Neuronal stem cell (in vitro differentiated cells): ENCODE measurements around the gene FOXP1.
A peak's percentile ranks its signal among the peaks of the same experiment; 100 is the strongest.

Experiments used
- DNase-seq: peaks from one replicate; pipeline ENCODE4 v3.0.0-alpha.2; 2013; ENCODE audit warnings: low spot score
- H2AFZ ChIP-seq: one replicate; pipeline ENCODE4 v1.6.1; 2013; ENCODE audit warnings: mild to moderate bottlenecking, low read length, inconsistent platforms
- H2AK5ac ChIP-seq: 2 replicates; pipeline ENCODE4 v1.6.1; 2013; ENCODE audit warnings: low read depth, mild to moderate bottlenecking, inconsistent platforms, low read length, moderate library complexity, mixed read lengths
- H2BK120ac ChIP-seq: 2 replicates; pipeline ENCODE4 v1.6.1; 2013; ENCODE audit warnings: low read depth, mild to moderate bottlenecking, inconsistent platforms, low read length, moderate library complexity, mixed read lengths
- H2BK12ac ChIP-seq: one replicate; pipeline ENCODE4 v1.6.1; 2013; ENCODE audit warnings: low read length, inconsistent platforms
- H2BK15ac ChIP-seq: 2 replicates; pipeline ENCODE4 v1.6.1; 2013; ENCODE audit warnings: mild to moderate bottlenecking, low read length, inconsistent platforms, mixed read lengths
- H2BK5ac ChIP-seq: one replicate; pipeline ENCODE4 v1.6.1; 2013; ENCODE audit warnings: inconsistent platforms, mild to moderate bottlenecking, low read length, moderate library complexity
- H3K14ac ChIP-seq: one replicate; pipeline ENCODE4 v1.6.1; 2013; ENCODE audit warnings: low read length, inconsistent platforms
- H3K18ac ChIP-seq: 2 replicates; pipeline ENCODE4 v1.6.1; 2013; ENCODE audit warnings: low read length, inconsistent platforms
- H3K23ac ChIP-seq: 2 replicates; pipeline ENCODE4 v1.6.1; 2013; ENCODE audit warnings: low read depth, mild to moderate bottlenecking, mixed read lengths, low read length, inconsistent platforms; ENCODE audit not compliant: poor library complexity
- H3K27ac ChIP-seq: replicated peaks from 3 replicates; pipeline ENCODE4 v1.5.1; 2013; ENCODE audit warnings: low read length, inconsistent platforms
- H3K27me3 ChIP-seq, 3 experiments: 2 replicates each; pipeline ENCODE4 v1.6.1; 2013; ENCODE audit warnings: low read length in 3 of 3, mild to moderate bottlenecking in 2 of 3, inconsistent platforms in 1 of 3, low read depth in 1 of 3, mixed read lengths in 1 of 3, moderate library complexity in 1 of 3; ENCODE audit not compliant: control insufficient read depth in 3 of 3, insufficient read depth in 3 of 3
- H3K36me3 ChIP-seq, 2 donors: replicated peaks in 1 of 2; 2 replicates each; pipeline ENCODE4 v1.6.1; 2013; ENCODE audit warnings: low read length in 2 of 2; ENCODE audit not compliant: control insufficient read depth in 2 of 2, insufficient read depth in 2 of 2
- H3K4ac ChIP-seq: 2 replicates; pipeline ENCODE4 v1.6.1; 2013; ENCODE audit warnings: inconsistent platforms, mild to moderate bottlenecking, low read length, moderate library complexity
- H3K4me1 ChIP-seq, 2 donors: 1 replicate in 1 of 2; 2 replicates in 1 of 2; pipeline ENCODE4 v1.6.1; 2013; ENCODE audit warnings: low read length in 2 of 2, low read depth in 1 of 2; ENCODE audit not compliant: control insufficient read depth in 2 of 2, insufficient read depth in 1 of 2
- H3K4me2 ChIP-seq: one replicate; pipeline ENCODE4 v1.6.1; 2013; ENCODE audit warnings: mild to moderate bottlenecking, low read length, inconsistent platforms; ENCODE audit not compliant: insufficient read depth, poor library complexity, severe bottlenecking
- H3K4me3 ChIP-seq, 2 donors: 2 replicates each; pipeline ENCODE4 v1.5.1; 2013; ENCODE audit warnings: low read length in 2 of 2, mild to moderate bottlenecking in 2 of 2, inconsistent platforms in 1 of 2, moderate library complexity in 1 of 2
- H3K79me1 ChIP-seq: one replicate; pipeline ENCODE4 v1.6.1; 2013; ENCODE audit warnings: low read depth, mild to moderate bottlenecking, inconsistent platforms, low read length, moderate library complexity
- H3K9ac ChIP-seq: one replicate; pipeline ENCODE4 v1.6.1; 2013; ENCODE audit warnings: mild to moderate bottlenecking, low read depth, low read length, inconsistent platforms; ENCODE audit not compliant: poor library complexity
- H3K9me3 ChIP-seq, 2 donors: replicated peaks in 1 of 2; 2 replicates each; pipeline versions ENCODE3 to v1.6.1; 2013; ENCODE audit warnings: low read length in 2 of 2, mild to moderate bottlenecking in 2 of 2, inconsistent platforms in 1 of 2, low read depth in 1 of 2, mixed read lengths in 1 of 2, moderate library complexity in 1 of 2; ENCODE audit not compliant: control insufficient read depth in 2 of 2, insufficient read depth in 1 of 2
- H4K8ac ChIP-seq: one replicate; pipeline ENCODE4 v1.6.1; 2013; ENCODE audit warnings: low read depth, mild to moderate bottlenecking, inconsistent platforms, low read length, moderate library complexity
- H4K91ac ChIP-seq: one replicate; pipeline ENCODE4 v1.6.1; 2013; ENCODE audit warnings: low read length, low read depth, mild to moderate bottlenecking, inconsistent platforms; ENCODE audit not compliant: poor library complexity
- WGBS, 2 donors: extraction: QIAGEN DNeasy Blood & Tissue Kit; methylation state at CpG; one replicate each; pipeline ENCODE4 v1.1.7; 2013; ENCODE audit warnings: missing lambda C conversion rate in 2 of 2, mixed read lengths in 1 of 2; ENCODE audit not compliant: insufficient read length in 2 of 2, insufficient replicate concordance in 1 of 2; ENCODE audit errors: extremely low coverage in 2 of 2; 5-methylcytosine and 5-hydroxymethylcytosine counted together

Gene FOXP1

DNA sequence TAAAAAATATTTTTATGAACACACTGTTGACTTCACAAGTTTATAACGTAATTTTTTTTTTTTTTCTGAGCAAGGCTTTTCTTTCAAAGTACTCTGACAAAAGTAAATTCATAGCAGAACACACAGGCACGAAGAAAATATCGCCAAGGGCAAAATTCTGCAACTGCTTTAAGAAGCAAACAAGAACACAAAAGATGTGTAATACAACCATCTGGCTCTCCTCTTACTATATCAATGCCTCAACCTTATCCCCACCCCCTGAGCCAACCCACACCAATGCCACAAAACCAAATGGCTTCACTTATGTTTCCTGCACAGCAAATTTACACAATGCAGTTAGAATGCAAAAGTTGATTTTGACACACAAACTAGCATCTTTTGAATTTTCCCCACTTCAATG, 274.2 kb downstream of the FOXP1 start:
- 100% methylated on average over 1 of the region's 3 CpGs; no CpG with 5 or more reads in 1 of the 2 donors for WGBS, 2 donors
- Histone ChIP-seq H2BK120ac (no peak overlapping the region), H3K27ac (no peak overlapping the region), H3K4me1 (peaks cover 0 to 8% of the 10 kb centered on the region in 2 donors), H4K91ac (no peak overlapping the region), H2BK5ac (no peak overlapping the region), H2BK12ac (no peak overlapping the region), H3K14ac (no peak overlapping the region), H2BK15ac (no peak overlapping the region), H3K4ac (no peak overlapping the region), H3K36me3 (no peaks in the 10 kb centered on the region), H4K8ac (no peak overlapping the region), H2AK5ac (no peak overlapping the region), H2AFZ (no peak overlapping the region), H3K27me3 (no peaks in the 10 kb centered on the region), H3K4me2 (no peak overlapping the region), H3K23ac (no peak overlapping the region), H3K18ac (no peak overlapping the region), H3K79me1 (peaks cover 1% of the 10 kb centered on the region), H3K4me3 (no peak overlapping the region), H3K9me3 (no peaks in the 10 kb centered on the region), H3K9ac (no peak overlapping the region)
- DNase-seq: no peak

DNA sequence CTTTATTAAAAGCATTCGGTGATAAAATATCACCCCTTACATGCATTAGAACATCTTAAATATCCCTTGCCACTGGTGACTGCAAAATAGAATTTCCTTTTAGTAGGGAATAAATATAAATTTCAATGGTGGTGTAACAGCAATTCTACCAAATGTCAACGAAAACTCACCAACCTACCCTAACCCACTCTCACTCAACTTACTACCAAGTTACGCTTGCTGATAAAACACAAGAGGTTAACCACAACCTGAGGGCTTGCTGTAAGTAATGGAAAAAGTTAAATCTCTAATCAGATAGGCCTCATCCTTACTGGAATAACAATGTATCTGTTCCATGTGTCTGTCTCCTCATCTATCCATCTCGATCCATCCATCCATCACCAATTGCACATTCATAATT, 274.7 kb downstream of the FOXP1 start:
- no peak overlapping the region for H2BK120ac ChIP-seq
- H3K4me1 ChIP-seq: peaks cover 2 to 12% of the 10 kb centered on the region in 2 donors
- H3K4ac ChIP-seq: no peak overlapping the region
- H2BK15ac ChIP-seq: no peak overlapping the region
- H3K23ac ChIP-seq: no peak overlapping the region
- no peak for DNase-seq
- no peak overlapping the region for H3K9ac ChIP-seq
- H4K91ac ChIP-seq: no peak overlapping the region
- H3K4me2 ChIP-seq: no peak overlapping the region
- H3K4me3 ChIP-seq: no peak overlapping the region
- no peak overlapping the region for H2BK5ac ChIP-seq
- H2AFZ ChIP-seq: no peak overlapping the region
- peaks cover 1% of the 10 kb centered on the region for H3K79me1 ChIP-seq
- H3K14ac ChIP-seq: no peak overlapping the region
- no peaks in the 10 kb centered on the region for H3K36me3 ChIP-seq
- no peak overlapping the region for H2AK5ac ChIP-seq
- WGBS, 2 donors: 100% methylated on average over 1 of the region's 4 CpGs; no CpG with 5 or more reads in 1 of the 2 donors
- H3K18ac ChIP-seq: no peak overlapping the region
- no peak overlapping the region for H3K27ac ChIP-seq
- no peak overlapping the region for H4K8ac ChIP-seq
- H2BK12ac ChIP-seq: no peak overlapping the region
- no peaks in the 10 kb centered on the region for H3K27me3 ChIP-seq
- H3K9me3 ChIP-seq: no peaks in the 10 kb centered on the region

DNA sequence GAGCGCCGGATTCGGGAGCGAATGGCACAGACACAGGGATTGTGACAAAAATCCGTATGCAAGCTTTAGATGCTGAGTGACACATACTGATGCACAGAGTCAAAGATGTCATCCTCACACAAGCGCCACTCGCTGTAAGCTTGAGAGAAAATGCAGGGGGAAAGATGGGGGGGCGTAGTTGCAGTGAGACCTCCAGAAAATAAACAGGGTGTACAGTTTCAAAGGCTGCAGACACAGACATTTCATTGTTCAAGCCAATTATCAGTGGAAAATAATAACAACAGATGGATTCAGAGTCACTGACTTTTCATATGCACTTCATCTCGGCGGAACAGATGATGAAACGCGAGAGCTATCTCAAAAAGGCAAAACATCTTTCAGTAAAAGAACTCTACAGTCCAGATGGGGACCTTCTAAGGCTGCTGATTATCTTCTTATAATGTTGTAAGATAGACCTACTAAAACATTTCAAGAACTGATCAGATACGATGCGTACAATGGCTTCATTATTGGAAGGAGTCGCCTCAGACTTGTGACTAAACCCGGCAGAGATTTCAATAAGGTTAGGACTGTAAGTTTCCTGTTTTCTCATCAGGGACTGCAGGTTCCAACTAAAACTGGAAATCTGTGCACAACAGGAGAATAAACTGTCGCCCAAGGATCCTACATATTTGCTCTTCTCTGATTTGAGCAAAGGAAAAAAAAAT, 275.4 kb downstream of the FOXP1 start:
- H3K27ac ChIP-seq: no peak overlapping the region
- no peak overlapping the region for H2BK120ac ChIP-seq

DNA sequence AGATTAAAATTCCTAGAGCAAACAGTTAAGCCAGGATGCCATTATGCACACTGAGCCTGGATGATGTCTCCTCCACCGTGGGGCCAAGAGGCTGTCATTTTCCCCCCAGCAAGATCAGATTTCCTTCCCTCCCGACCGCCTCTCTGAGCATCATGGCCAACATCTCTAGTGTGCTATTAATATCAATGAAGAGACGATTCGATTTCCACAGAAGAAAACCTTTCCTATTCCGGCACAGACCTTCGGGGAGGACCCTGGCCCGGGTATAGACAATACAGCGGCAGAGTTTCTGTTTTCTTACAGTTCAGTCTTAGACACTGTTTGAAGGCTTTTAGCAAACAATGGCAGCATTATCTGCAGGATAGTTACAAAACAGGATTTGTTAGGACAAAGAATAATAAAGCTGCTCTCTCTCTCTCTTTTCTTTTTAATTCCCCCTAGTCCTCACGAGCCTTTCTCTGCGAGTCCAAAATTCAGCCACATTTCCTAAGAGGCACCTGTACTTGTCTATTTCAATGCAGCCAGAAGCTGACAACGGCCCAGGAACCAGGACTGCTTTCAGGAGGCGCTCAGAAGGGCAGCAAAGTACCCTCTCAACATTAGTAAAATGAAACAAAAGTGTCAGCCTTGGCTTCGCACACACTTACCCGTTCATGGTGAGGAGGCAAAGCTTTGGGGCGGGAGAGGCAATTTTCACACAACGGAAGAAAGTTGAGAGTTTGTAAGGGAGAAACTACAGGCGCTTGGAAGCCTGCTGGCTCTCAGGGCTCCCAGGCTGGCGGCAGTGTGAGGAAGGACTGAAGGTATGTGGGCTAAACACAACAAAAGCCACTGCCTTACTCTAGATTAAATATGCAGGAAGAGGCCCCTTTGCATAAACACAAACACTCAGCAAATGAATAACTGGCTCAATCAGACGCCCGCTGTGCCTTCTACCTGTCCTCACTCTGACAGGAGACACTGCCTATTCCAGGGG, 278.0 kb downstream of the FOXP1 start:
- Histone ChIP-seq H2BK5ac (no peak overlapping the region), H3K27ac (peak overlapping the region; percentile 65), H3K79me1 (no peaks in the 10 kb centered on the region), H3K4me3 (peak overlapping the region; percentile 47 to 52), H3K23ac (no peak overlapping the region), H4K91ac (no peak overlapping the region), H3K36me3 (no peaks in the 10 kb centered on the region), H2AFZ (peak overlapping the region; percentile 87), H4K8ac (no peak overlapping the region), H3K9ac (no peak overlapping the region), H3K18ac (peak overlapping the region; percentile 32), H3K9me3 (no peaks in the 10 kb centered on the region), H3K4me1 (peaks cover 5 to 12% of the 10 kb centered on the region in 2 donors), H2BK12ac (no peak overlapping the region), H2BK120ac (no peak overlapping the region), H2BK15ac (no peak overlapping the region), H2AK5ac (no peak overlapping the region), H3K4ac (no peak overlapping the region), H3K14ac (no peak overlapping the region), H3K27me3 (no peaks in the 10 kb centered on the region), H3K4me2 (peak overlapping the region; percentile 84)
- peak; percentile 39 for DNase-seq
- no CpG with 5 or more reads among the region's 21 CpGs for WGBS, 2 donors

More for the DNA sequence above, 275.4 kb downstream of the FOXP1 start:
- Histone ChIP-seq H3K18ac (no peak overlapping the region), H3K36me3 (no peaks in the 10 kb centered on the region), H2BK12ac (no peak overlapping the region), H3K23ac (no peak overlapping the region), H3K9me3 (no peaks in the 10 kb centered on the region), H3K79me1 (peaks cover 1% of the 10 kb centered on the region), H2BK5ac (no peak overlapping the region), H4K91ac (no peak overlapping the region), H2BK15ac (no peak overlapping the region), H3K4ac (no peak overlapping the region), H2AFZ (no peak overlapping the region), H2AK5ac (no peak overlapping the region), H3K4me1 (peaks cover 4 to 12% of the 10 kb centered on the region in 2 donors), H3K14ac (no peak overlapping the region), H3K4me3 (no peak overlapping the region), H3K27me3 (no peaks in the 10 kb centered on the region), H3K9ac (no peak overlapping the region), H3K4me2 (no peak overlapping the region), H4K8ac (no peak overlapping the region)
- no CpG with 5 or more reads among the region's 17 CpGs for WGBS, 2 donors
- DNase-seq: no peak
